GM19372 (cell line): ENCODE data around the gene CNTLN.
"Not testable (repeated sequence)": the region's sequence is repeated elsewhere in the genome, so short reads cannot be mapped to it uniquely, and the experiment has no call there.

ENCODE experiments used
- ATAC-seq: cut with Tn5 transposase; IDR thresholded peaks from one replicate; pipeline ENCODE4 v1.9.1; 2021; ENCODE audit warnings: mild to moderate bottlenecking, low read depth, moderate library complexity; ENCODE audit not compliant: unreplicated experiment

The CNTLN gene

GRCh38 chr9:17134396-17135294 is at the start of gene CNTLN:
TSS of gene CNTLN (plus strand) at chr9:17135040. CDS start at chr9:17135066, 26 bp downstream.
- ATAC-seq, result no peak

GRCh38 chr9:17088566-17088965 is 46.3 kb upstream of the CNTLN start:
- no peak for ATAC-seq

- no peak for ATAC-seq
Observed at GRCh38 chr9:17090041-17090440, 44.8 kb upstream of the CNTLN start.

- no peak for ATAC-seq
Observed at GRCh38 chr9:17116400-17116837, 18.4 kb upstream of the CNTLN start.

GRCh38 chr9:17117372-17117771 is 17.5 kb upstream of the CNTLN start:
- ATAC-seq, result no peak

GRCh38 chr9:17120203-17120602 is 14.6 kb upstream of the CNTLN start:
- ATAC-seq, result no peak

- ATAC-seq, result no peak
Observed at GRCh38 chr9:17121264-17121663, 13.6 kb upstream of the CNTLN start.

- ATAC-seq, result no peak
Observed at GRCh38 chr9:17130291-17130690, 4.5 kb upstream of the CNTLN start.

- ATAC-seq, result no peak
Observed at GRCh38 chr9:17130725-17131124, 4.1 kb upstream of the CNTLN start.

GRCh38 chr9:17131494-17131893 is 3.3 kb upstream of the CNTLN start:
- no peak for ATAC-seq

GRCh38 chr9:17135295-17136160 is 688 bp downstream of the CNTLN start:
- no peak for ATAC-seq

GRCh38 chr9:17137566-17137965 is 2.7 kb downstream of the CNTLN start:
- ATAC-seq, result no peak

GRCh38 chr9:17138503-17138902 is 3.7 kb downstream of the CNTLN start:
- no peak for ATAC-seq

- no peak for ATAC-seq
Observed at GRCh38 chr9:17140418-17140817, 5.6 kb downstream of the CNTLN start.

GRCh38 chr9:17148324-17148723 is 13.5 kb downstream of the CNTLN start:
- no peak for ATAC-seq

- no peak for ATAC-seq
Observed at GRCh38 chr9:17159469-17159868, 24.6 kb downstream of the CNTLN start.

- no peak for ATAC-seq
Observed at GRCh38 chr9:17160327-17160726, 25.5 kb downstream of the CNTLN start.

- no peak for ATAC-seq
Observed at GRCh38 chr9:17165764-17166163, 30.9 kb downstream of the CNTLN start.

GRCh38 chr9:17166346-17166745 is 31.5 kb downstream of the CNTLN start:
- ATAC-seq, result no peak

- no peak for ATAC-seq
Observed at GRCh38 chr9:17171309-17172094, 36.7 kb downstream of the CNTLN start.

GRCh38 chr9:17177496-17177895 is 42.7 kb downstream of the CNTLN start:
- not testable (repeated sequence) for ATAC-seq
